Central memory CD4-positive, alpha-beta T cell (primary cell): ENCODE data around the gene C20orf173.

Experiments used
- DNase-seq: peaks from one replicate; pipeline ENCODE4 v3.0.0; 2022

Gene C20orf173

DNA sequence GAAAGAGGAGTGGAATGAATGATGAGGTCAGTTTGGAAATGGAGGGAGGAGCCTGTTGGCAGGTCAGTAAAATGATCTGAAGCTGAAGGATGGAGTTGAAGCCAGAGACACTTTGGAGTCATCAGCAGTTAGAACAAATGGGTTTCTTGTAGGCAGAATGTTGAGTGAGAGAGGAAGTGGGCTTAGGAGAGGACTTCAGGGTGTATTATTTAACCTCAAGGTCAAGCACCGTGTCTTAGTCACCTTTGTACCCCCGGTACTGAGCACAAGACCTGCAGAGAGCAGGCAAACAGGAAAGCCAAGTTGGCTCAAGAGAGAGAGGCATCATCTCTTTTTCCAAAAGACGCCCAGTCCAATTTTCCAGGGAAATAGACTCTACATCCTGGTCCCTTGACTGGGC is 23.3 kb downstream of the C20orf173 start:
- DNase-seq: no peak

DNA sequence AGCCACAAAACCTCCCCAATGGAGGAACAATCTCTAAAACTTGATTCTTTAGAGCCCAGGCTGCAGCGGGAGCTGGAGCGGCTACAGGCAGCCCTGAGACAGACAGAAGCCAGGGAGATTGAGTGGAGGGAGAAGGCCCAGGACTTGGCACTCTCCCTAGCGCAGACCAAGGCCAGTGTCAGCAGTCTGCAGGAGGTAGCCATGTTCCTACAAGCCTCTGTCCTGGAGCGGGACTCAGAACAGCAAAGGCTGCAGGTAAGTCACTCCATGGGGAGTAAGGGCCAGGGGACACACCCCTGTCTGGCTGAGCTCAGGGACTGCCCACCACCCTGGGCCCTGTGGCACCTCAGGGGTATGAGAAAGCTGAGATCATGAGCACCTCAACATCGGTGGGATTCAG is 24.7 kb downstream of the C20orf173 start:
- DNase-seq: no peak

DNA sequence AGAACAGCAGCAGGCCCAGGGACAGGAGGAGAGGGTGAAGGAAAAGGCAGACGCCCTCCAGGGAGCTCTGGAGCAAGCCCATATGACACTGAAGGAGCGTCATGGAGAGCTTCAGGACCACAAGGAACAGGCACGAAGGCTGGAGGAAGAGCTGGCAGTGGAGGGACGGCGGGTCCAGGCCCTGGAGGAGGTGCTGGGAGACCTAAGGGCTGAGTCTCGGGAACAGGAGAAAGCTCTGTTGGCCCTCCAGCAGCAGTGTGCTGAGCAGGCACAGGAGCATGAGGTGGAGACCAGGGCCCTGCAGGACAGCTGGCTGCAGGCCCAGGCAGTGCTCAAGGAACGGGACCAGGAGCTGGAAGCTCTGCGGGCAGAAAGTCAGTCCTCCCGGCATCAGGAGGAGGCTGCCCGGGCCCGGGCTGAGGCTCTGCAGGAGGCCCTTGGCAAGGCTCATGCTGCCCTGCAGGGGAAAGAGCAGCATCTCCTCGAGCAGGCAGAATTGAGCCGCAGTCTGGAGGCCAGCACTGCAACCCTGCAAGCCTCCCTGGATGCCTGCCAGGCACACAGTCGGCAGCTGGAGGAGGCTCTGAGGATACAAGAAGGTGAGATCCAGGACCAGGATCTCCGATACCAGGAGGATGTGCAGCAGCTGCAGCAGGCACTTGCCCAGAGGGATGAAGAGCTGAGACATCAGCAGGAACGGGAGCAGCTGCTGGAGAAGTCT is 25.5 kb downstream of the C20orf173 start:
- no peak for DNase-seq

DNA sequence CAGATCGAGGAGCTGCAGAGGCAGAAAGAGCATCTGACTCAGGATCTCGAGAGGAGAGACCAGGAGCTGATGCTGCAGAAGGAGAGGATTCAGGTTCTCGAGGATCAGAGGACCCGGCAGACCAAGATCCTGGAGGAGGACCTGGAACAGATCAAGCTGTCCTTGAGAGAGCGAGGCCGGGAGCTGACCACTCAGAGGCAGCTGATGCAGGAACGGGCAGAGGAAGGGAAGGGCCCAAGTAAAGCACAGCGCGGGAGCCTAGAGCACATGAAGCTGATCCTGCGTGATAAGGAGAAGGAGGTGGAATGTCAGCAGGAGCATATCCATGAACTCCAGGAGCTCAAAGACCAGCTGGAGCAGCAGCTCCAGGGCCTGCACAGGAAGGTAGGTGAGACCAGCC is 26.2 kb downstream of the C20orf173 start:
- no peak for DNase-seq

DNA sequence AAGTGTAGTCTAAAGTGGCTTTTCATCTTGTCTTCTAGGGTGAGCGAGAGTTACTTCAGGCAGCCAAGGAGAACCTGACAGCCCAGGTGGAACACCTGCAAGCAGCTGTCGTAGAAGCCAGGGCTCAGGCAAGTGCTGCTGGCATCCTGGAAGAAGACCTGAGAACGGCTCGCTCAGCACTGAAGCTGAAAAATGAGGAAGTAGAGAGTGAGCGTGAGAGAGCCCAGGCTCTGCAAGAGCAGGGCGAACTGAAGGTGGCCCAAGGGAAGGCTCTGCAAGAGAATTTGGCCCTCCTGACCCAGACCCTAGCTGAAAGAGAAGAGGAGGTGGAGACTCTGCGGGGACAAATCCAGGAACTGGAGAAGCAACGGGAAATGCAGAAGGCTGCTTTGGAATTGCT is 27.1 kb downstream of the C20orf173 start:
- DNase-seq: no peak

DNA sequence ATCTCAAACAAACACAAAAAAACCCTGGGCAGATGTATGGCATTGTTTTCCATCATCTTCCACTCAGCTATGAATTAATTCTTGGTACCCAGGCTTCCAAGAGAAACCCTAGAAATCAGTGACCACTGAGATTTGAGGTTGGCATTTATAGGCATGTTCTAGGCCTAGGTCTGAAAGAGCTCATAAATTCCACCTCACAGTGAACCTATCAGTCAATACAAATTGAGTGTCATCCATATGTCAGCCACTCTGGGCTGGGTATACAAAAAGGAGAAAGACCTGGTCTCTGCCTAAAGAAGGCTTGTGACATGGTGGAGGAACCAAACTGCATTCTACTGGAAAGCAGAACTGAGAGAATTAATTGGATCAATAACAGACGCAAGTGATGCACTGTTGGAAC is 30.2 kb downstream of the C20orf173 start:
- DNase-seq: no peak

DNA sequence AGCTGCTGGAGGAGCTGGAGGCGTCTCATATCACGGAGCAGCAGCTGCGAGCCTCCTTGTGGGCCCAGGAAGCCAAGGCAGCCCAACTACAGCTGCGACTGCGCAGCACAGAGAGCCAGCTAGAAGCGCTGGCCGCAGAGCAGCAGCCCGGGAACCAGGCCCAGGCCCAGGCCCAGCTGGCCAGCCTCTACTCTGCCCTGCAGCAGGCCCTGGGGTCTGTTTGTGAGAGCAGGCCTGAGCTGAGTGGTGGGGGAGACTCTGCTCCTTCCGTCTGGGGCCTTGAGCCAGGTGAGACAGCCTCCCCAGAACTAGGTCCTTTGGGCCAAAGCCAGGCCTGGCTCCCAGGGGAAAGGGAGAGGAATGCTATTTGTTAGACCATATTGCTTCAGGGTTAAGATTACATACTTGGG is 31.7 kb downstream of the C20orf173 start:
- no peak for DNase-seq

DNA sequence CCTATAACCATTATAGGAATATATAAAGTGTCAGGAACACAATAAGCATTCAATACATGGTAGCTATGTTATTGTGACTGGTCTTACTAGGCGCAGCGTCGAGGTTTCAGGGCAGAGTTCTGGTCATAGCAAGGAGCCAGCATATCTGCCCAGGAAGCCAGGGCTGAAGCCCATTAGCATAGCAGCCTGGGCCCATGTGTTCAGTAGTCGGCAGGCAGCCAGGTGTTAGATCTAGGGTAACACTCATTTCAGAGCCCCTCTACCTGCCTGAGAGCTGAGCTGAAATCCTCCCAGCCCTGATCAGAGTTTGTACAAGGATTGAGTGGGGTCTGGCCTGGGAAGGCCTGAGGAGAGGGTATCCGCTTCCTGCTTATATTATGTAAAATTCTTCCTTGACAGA is 32.1 kb downstream of the C20orf173 start:
- DNase-seq: no peak

DNA sequence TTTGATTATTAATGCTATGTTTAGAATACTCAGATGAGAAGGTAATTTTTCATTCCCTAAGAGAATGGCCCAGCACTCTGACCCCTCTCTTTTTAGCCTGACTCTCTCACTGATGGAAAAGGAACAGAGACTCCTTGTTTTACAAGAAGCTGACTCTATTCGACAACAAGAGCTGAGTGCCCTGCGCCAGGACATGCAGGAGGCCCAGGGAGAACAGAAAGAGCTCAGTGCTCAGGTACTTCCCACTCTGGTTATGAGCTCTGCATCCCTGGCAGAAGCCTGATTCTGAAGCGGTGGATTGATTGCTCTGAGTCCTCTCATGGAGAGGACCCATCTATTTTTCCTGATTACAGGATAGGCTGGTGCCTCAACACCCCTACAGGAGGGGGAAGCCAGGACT is 33.0 kb downstream of the C20orf173 start:
- no peak for DNase-seq

DNA sequence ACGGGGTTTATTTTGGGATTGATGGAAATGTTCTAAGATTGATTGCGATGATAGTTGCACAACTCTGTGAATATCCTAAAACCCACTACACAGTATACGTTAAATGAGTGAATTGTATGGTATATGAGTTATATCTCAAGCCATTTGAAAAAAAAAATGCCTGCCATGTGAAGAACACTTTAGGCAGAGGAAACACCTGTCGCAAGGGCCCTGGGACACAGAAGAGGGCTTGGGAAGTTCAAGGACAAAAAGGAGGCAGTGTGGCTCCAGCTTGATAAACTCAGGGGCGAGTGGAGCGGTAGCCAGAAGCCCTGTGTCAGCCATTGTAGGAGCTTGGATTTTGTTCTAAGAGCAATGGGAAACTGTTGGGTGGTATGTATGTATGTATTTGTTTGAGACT is 37.1 kb downstream of the C20orf173 start:
- DNase-seq: no peak

DNA sequence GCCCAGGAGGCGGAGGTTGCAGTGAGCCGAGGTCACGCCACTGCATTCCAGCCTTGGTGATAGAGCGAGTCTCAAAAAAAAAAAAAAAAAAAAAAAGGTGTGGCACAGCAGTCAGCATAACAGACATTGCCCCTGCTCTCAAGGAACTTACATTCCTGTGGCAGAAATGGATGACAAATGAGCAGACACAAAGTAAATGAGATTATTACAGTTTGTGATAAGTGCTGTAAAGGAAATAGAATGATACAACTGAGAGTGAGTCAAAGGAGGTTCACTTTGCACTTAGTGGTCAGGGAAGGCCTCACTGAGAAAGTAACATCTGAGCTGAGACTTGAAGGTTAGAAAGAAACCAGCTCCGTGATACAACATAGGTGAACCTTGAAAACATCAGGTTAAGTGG is 37.6 kb downstream of the C20orf173 start:
- DNase-seq: no peak

DNA sequence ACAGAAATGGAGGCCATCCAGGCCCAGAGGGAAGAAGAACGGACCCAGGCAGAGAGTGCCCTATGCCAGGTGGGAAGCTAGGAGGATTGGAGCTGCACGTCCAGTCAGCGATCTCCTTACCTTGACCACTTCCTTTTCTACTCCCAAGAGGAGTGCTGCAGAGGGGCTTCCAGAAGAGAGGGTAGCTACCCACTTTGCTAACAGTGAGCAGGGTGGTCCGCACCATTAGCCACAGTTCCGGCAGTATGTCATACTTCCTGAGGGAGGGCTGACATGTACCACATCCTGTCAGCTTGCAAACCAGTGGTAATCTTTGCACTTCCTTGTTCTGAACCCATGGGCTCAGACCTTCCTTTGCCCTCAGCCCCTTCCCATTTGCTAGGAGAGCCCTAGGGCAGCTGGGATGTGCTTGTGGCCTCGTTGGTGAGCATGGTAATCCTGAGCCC is 38.7 kb downstream of the C20orf173 start:
- DNase-seq: peak; percentile 75

DNA sequence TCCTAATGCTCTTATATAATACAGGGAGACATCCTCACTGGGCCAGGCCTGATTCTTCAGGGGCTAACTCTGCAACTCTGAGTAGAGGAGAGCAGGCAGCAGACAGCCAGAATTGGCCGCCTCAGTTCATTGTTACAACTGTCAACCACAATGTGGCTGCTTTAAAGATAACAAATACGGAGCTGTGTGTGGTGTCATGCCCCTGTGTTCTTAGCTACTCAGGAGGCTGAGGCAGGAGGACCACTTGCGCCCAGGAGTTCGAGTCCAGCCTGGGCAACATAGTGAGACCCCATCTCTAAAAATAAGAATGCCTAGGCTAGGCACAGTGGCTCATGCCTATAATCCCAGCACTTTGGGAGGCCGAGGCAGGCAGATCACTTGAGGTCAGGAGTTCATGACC is 39.7 kb downstream of the C20orf173 start:
- DNase-seq: no peak

DNA sequence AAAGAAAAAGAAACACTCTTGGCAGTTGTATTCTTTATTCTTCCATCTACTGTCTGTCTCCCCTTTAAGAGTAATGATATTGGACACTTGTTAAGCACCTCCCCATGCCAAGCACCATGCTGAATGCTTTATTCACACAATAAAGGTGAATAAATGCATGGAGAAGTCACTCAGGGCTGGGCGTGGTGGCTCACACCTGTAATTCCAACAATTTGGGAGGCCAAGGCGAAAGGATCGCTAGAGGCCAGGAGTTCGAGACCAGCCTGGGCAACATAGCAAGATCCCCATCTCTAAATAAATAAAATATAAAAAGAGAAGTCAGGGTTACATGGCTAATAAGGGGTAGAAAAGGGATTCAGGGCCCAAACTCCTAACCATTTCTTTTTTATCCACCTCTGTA is 42.0 kb downstream of the C20orf173 start:
- DNase-seq: no peak

DNA sequence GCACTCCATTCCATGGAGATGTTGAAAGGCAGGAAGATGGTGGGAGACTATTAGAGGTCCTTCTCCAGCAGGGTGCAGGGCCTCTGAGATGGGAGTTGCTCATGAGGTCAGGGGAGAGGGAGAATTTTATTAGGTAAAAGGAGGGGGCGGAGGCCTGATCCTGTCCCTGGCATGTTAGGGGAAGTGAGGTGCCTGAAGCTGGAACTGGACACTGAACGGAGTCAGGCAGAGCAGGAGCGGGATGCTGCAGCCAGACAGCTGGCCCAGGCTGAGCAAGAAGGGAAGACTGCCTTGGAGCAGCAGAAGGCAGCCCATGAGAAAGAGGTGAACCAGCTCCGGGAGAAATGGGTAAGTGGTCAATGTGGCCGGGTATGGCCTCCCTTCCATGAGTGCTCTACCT is 49.7 kb downstream of the C20orf173 start:
- DNase-seq: no peak

DNA sequence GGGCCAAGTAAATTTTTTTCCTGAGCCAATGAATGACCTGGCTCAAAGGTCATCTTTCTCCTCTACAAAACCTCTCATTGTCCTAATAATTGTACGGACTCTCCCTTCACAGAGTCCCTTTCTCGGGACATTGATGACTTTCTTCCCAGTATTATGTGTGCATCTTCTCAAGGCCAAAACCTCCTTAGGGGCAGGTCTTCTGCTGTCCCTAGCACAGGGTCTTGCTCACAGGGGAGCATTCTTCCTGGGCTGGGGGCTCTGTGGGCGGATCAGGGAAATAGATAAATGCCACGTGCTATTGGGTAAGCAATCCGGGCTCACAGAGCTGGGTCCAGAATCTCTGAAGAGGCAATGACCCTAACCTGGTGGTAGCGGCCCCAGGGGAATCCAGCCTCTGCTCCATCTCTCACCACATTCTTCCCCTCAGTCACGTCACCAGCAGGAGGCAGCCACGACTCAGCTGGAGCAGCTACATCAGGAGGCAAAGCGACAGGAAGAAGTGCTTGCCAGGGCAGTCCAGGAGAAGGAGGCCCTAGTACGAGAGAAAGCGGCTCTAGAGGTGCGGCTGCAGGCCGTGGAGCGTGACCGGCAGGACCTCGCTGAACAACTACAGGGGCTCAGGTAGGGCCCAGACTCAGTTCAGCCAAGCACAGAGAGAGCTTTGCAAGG is 50.5 kb downstream of the C20orf173 start:
- DNase-seq: no peak
